OCI-LY3 (cell line): Measurements from ENCODE around the gene TVP23B.
"Not testable (repeated sequence)": the region's sequence is repeated elsewhere in the genome, so short reads cannot be mapped to it uniquely, and the experiment has no call there.

ENCODE experiments used
- EZH2phosphoT487 ChIP-seq: fragments of 200-600 bp; shearing (Covaris generic); IDR thresholded peaks from 2 replicates; pipeline ENCODE4 v1.6.1; 2018; ENCODE audit warnings: antibody characterized with exemption, mixed run types, low read depth
- TF ChIP-seq, protein P1 (sequence below): fragments of 200-600, 300-600 bp; sonication (generic); IDR thresholded peaks from 2 replicates; pipeline ENCODE4 v1.5.1; 2014; ENCODE audit warnings: antibody characterized with exemption, low read length, low read depth

DNA sequence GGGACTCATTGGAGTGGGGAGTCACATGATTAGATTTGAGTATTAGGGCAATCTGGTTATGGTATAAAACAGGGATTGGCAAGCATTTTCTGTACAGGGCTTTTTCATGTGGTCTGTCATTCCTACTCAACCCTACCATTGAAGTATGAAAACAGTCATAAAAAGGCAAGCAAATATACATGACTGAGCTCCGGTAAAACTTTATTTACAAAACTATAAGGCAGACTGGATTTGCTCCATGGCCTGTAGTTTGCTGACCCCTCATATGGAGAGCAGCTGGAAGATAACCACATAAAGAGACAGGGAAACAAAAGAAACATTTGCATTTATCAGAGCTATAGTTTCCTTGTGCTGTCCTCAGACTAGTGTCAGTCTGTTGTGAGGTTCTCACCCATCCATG is 46.6 kb downstream of the TVP23B start:
- TF ChIP-seq, protein P1, sequence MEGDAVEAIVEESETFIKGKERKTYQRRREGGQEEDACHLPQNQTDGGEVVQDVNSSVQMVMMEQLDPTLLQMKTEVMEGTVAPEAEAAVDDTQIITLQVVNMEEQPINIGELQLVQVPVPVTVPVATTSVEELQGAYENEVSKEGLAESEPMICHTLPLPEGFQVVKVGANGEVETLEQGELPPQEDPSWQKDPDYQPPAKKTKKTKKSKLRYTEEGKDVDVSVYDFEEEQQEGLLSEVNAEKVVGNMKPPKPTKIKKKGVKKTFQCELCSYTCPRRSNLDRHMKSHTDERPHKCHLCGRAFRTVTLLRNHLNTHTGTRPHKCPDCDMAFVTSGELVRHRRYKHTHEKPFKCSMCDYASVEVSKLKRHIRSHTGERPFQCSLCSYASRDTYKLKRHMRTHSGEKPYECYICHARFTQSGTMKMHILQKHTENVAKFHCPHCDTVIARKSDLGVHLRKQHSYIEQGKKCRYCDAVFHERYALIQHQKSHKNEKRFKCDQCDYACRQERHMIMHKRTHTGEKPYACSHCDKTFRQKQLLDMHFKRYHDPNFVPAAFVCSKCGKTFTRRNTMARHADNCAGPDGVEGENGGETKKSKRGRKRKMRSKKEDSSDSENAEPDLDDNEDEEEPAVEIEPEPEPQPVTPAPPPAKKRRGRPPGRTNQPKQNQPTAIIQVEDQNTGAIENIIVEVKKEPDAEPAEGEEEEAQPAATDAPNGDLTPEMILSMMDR, result not testable (repeated sequence)
- not testable (repeated sequence) for TF ChIP-seq EZH2phosphoT487
